ENCODE data around the gene PTP4A2.

The PTP4A2 gene

GRCh38 chr1:31938184-31938975 is at the start of gene PTP4A2:
Gene PTP4A2 (minus strand): TSS chr1:31938368. CDS start chr1:31919065, 19,303 bp downstream.
- peak; percentile 77 to 95 for DNase-seq

- peak in 1 of 2 experiments; percentile 27 for DNase-seq
Measured at GRCh38 chr1:31987135-31987619, 49.0 kb upstream of the PTP4A2 start.

DNA sequence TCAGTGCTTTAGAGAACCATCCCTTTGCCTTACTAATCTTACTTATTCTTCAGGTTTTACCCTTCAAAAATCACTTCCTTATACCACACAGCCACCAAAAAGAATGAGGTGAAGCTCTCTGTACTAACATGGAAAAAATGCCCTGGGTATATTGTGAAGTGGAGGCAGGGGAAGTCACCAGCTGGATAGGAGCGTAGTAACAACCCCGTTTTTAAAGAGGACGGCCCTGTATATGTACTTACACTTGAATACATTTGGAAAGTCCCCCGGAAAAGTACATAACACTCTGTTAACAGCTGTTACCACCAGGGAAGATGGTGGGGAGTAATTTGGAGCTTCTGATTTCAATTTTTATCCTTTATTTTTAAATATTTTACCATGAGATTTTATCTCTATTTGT is 47.3 kb upstream of the PTP4A2 start:
- peak in 1 of 2 experiments; percentile 41 for DNase-seq

DNA sequence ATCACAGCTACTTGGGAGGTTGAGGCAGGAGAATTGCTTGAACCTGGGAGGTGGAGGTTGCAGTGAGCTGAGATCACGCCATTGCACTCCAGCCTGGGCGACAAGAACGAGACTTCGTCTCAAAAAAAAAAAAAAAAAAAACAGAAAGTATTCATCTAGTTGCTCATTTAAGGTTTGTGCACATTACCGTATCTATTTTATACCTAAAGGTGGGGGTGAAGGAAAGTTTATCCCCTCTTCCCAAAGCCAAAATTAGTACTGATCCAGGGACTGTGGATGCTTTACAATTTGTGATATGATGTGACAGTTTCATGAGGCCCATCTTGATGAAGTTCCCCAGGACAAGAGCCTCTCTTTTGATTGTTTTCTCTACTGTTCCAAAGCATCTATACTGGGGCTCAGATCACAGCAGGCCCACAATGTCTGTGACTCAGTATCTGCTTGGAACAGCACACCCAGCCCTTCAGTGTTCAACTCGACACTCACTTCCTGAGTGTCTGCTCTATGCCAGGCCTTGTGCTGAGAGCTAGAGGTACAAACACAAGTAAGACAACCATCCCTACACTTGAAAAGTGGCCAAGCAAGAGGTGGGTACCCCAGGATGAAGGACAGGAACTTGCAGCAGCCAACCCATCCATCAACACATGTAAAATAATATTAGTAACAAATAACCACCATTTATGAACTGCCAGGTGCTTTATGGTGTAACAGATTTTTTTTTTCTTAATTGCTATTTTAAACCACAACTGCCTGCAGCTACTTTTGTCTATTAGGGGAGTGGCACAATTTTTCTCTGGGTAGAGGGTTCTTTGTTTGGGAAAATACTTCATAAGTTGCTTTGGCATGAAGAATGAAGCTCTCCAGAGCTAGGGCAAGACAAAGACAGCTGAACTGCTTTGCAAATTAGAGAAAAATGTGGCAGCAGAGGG is 46.5 kb upstream of the PTP4A2 start:
- peak in 1 of 2 experiments; percentile 32 for DNase-seq

DNA sequence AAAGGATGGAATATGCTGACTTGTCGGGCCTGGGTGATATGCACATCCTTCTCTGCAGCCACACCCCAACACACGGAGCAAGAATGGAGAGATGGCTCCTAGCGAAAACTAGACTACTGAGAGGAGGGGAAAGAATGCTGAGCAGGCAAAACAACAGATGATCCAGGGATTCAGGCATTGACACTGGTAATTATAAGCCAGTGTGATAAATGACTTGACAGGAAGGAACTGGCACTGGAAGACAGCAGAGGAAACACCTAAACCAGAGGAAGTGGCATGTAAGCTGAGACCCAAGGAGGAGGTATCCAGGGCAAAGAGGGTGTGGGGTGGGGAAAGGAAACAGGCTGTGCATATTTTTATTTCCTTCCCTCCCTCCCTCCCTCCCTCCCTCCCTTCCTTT is 43.8 kb upstream of the PTP4A2 start:
- no peak for DNase-seq

GRCh38 chr1:31981456-31981839 is 43.3 kb upstream of the PTP4A2 start:
- no peak for DNase-seq

DNA sequence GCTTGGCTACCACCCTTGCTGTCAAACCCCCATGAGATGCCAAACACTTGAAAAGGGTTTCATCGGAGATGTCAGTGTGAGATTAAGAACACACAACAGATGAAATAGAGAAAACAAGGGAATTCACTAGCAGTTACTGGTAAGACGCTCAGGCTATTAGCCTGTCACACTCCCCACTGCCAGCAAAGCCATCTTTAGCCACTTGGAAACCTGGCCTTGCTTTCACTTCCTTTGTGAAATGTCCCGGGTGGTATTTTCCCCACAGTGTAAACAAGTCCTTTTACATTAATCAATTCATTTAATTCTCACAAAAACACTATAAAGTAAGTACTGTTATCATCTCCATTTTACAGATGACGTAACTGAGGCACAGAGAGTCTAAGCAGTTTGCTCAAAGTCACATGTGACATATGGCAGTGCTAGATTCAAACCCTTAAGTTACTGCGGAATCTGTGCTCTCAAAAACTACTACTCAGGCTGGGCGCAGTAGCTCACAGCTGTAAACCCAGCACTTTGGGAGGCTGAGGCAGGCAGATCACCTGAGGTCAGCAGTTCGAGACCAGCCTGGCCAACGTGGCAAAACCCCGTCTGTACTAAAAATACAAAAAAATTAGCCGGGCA is 42.8 kb upstream of the PTP4A2 start:
- DNase-seq: no peak

- no peak for DNase-seq
Measured at GRCh38 chr1:31978843-31979400, 40.8 kb upstream of the PTP4A2 start.

DNA sequence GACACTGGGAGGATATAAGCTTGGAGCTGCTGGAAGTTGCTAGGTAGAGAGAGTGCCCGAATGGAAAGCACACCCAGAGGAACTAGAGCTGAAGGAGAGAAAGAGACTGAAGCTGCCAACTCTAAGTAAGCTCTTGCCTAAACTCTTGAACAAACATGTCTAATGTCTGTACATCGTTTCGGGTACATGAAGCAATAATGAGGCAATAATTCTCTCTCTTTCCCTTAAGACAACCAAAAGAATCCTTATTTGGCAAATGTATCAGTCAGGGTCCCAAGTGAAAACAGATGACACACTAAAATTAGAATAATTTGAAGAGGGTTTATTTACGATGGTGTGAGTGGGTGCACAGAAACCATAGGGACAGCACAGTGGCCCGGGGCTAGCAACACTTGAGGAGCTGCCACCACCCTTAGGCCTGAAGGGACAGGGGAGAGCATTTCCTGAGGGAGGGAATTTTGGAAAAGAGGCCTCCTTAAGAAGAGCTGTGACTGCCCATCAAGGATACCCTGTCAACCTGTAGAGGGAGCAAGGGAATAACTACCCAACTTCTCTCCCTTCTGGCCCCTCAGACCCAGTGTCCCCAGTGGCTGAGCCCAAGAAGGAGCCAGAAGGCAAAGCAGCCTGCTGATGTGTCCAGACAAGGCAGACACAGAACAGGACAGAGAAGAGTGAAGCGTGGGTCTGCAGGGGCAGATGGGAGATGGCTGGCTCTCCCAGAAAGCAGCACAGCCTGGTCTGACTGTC is 39.4 kb upstream of the PTP4A2 start:
- DNase-seq: peak; percentile 46 to 62

DNA sequence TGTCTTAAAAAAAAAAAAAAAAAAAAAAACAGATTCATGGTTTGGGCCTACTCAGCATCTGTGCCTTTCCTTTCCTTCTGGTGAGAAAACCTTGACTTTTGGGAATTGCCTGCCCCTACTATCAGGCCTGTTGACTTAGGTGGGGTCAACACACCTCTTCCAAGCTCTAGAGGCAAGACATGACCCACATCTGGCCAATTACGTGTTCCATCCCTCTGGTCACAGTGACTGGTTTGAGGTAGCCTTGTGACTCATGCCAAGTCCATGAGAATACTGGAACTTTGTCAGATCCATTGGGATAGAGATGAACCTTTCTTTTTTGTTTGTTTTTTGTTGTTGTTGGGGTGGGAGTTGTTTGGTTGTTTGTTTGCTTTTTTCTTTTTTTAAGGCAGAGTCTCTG is 38.2 kb upstream of the PTP4A2 start:
- no peak for DNase-seq

- DNase-seq: no peak
Measured at GRCh38 chr1:31970873-31971272, 32.7 kb upstream of the PTP4A2 start.

DNA sequence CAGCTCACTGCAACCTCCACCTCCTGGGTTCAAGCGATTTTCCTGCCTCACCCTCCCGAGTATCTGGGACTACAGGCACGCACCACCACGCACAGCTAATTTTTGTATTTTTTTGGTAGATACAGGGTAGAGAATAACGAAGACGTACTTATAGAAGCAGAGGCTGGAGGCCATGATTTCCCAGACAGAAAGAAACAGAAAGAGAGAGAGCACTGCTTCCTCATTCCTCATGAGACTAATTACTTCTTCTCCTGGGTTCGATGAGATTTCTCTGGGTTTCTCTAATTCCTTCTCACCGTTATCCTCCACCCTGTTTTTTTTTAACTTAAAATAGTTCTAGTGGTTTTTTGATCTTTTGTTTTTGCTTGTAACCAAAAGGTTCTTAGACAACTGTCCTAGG is 23.4 kb upstream of the PTP4A2 start:
- DNase-seq: no peak

DNA sequence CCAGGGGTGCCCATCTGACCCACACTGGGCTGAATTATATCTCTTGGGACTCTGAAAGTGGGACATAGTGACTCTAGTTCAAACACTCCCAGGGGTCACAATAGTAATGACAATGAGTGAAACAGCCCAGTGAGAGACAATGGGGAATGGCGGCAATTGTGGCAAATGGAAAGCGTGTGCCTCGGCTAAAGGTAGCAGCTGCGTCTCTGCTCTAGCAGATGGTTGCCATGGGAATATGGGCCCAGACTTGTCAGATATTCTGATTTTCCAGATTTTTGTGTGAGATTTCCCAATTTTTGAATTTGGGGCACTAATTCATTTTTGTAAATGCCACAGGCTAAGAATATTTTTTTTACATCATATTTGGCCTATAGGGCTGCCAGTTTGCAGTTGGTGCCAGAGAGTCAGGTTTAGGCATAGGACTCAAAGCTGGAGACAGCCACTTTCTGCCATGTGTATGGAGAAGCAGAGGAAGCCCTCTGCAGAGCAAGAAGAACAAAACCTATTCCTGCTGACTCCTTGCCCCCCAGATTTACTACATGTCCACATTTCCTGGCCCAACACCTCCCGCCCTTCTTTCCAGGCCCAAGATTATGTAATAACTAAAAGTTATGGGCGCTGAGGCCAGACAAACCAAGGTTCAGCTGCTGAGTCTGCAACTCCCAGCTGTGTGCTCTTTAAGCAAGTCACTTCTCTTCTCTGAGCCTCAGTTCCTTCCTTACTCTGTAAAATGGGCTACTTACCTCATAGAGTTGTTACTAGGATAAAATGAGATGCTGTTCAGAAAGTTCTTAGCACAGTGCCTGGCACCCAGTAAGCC is 21.6 kb upstream of the PTP4A2 start:
- DNase-seq: no peak

- DNase-seq: no peak
Measured at GRCh38 chr1:31957701-31958674, 19.8 kb upstream of the PTP4A2 start.

GRCh38 chr1:31955917-31956736 is 18.0 kb upstream of the PTP4A2 start:
- DNase-seq: no peak

- no peak for DNase-seq
Measured at GRCh38 chr1:31954607-31955283, 16.6 kb upstream of the PTP4A2 start.

- no peak for DNase-seq
Measured at GRCh38 chr1:31952825-31953220, 14.7 kb upstream of the PTP4A2 start.

DNA sequence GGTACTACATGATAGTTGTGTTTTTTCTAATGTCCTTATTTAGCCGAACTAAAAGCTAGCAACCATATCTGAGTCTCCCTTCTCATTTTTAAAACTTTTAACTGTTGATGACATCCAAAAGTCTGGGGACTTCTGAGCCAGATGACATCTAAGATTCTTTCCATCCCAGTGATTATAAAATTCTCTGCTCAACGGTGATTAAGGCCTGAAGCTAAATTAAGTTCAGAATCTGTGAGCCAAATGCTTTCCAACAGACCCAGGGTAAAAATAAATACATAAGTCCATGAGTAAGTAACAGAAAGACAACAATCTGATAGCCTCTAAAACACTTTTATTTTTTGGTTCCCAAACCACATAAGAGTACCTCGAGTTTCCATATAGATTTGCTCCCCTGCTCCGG is 13.1 kb upstream of the PTP4A2 start:
- DNase-seq: no peak

Measured in NCI-H526 (cell line).